IMR-90 (cell line): ENCODE measurements around the gene HUWE1. TPM values are rescaled to one million over a fixed set of nuclear protein-coding genes. Genes with fewer than 3 reads are reported as not detected.

Source experiments
- ATAC-seq: fragments of 200-7000 bp; cut with Tn5 transposase; 2 replicates; pipeline ENCODE4 v1.9.1; 2020; ENCODE audit warnings: low read depth, mild to moderate bottlenecking, moderate library complexity
- BruUV-seq: library from RNA; stranded (reverse); fragments of 400-500 nt; replicated peaks from 2 replicates; lab custom pipeline; 2021; lab: Mats Ljungman, UMichigan
- CTCF ChIA-PET: fragments of 300-600 bp; formaldehyde crosslinking; extraction: SDS; loops from one replicate; lab custom pipeline; 2021; ENCODE audit warnings: antibody characterized with exemption; lab: Yijun Ruan, JAX
- POLR2A ChIA-PET: fragments of 300-600 bp; sonication (Branson Sonifier 250); formaldehyde crosslinking; loops from one replicate; lab custom pipeline; 2022; ENCODE audit warnings: antibody characterized with exemption; ENCODE audit not compliant: unreplicated experiment; lab: Charles Lee
- DNase-seq: peaks from one replicate; pipeline ENCODE4 v3.0.0; 2013
- H2AFZ ChIP-seq: replicated peaks from 2 replicates; pipeline ENCODE3; 2013; ENCODE audit warnings: low read length, mild to moderate bottlenecking; ENCODE audit not compliant: poor library complexity
- H2AK5ac ChIP-seq: 2 replicates; pipeline ENCODE4 v1.6.1; 2013; ENCODE audit warnings: low read depth, low read length, inconsistent platforms
- H2AK9ac ChIP-seq: replicated peaks from 2 replicates; pipeline ENCODE3; 2013; ENCODE audit warnings: mild to moderate bottlenecking, low read depth, low read length, moderate library complexity; ENCODE audit not compliant: poor library complexity
- H2BK120ac ChIP-seq: 2 replicates; pipeline ENCODE4 v1.6.1; 2013; ENCODE audit warnings: low read depth, low read length, inconsistent platforms
- H2BK15ac ChIP-seq: 3 replicates; pipeline ENCODE4 v1.6.1; 2013; ENCODE audit warnings: low read depth, low read length, inconsistent platforms
- H2BK20ac ChIP-seq: 2 replicates; pipeline ENCODE4 v1.6.1; 2013; ENCODE audit warnings: low read depth, mild to moderate bottlenecking, inconsistent platforms, low read length, moderate library complexity
- H2BK5ac ChIP-seq: 2 replicates; pipeline ENCODE4 v1.6.1; 2013; ENCODE audit warnings: mild to moderate bottlenecking, low read depth, low read length, inconsistent platforms; ENCODE audit not compliant: poor library complexity, severe bottlenecking
- H3K14ac ChIP-seq: replicated peaks from 2 replicates; pipeline ENCODE4 v1.6.1; 2013; ENCODE audit warnings: low read depth, low read length, inconsistent platforms
- H3K18ac ChIP-seq: 2 replicates; pipeline ENCODE4 v1.6.1; 2013; ENCODE audit warnings: low read depth, low read length, control low read depth
- H3K23ac ChIP-seq: 2 replicates; pipeline ENCODE4 v1.6.1; 2013; ENCODE audit warnings: low read depth, low read length, inconsistent platforms
- H3K27ac ChIP-seq: 2 replicates; pipeline ENCODE4 v1.5.1; 2013; ENCODE audit warnings: mild to moderate bottlenecking, control low read depth, low read length; ENCODE audit not compliant: insufficient read depth
- H3K27me3 ChIP-seq: 2 replicates; pipeline ENCODE4 v1.6.1; 2013; ENCODE audit warnings: low read length; ENCODE audit not compliant: control insufficient read depth, insufficient read depth
- H3K36me3 ChIP-seq: 2 replicates; pipeline ENCODE4 v1.6.1; 2013; ENCODE audit warnings: low read length, mixed read lengths; ENCODE audit not compliant: control insufficient read depth, insufficient read depth
- H3K4ac ChIP-seq: 2 replicates; pipeline ENCODE4 v1.6.1; 2013; ENCODE audit warnings: low read depth, low read length, inconsistent platforms
- H3K4me1 ChIP-seq: 2 replicates; pipeline ENCODE4 v1.6.1; 2013; ENCODE audit warnings: low read length, mixed read lengths; ENCODE audit not compliant: control insufficient read depth, insufficient read depth
- H3K4me2 ChIP-seq: 2 replicates; pipeline ENCODE4 v1.6.1; 2013; ENCODE audit warnings: low read depth, mild to moderate bottlenecking, control low read depth, low read length, moderate library complexity
- H3K4me3 ChIP-seq: 2 replicates; pipeline ENCODE4 v1.5.1; 2013; ENCODE audit warnings: low read depth, mild to moderate bottlenecking, control low read depth, low read length, moderate library complexity; ENCODE audit not compliant: insufficient read depth
- H3K56ac ChIP-seq: 2 replicates; pipeline ENCODE4 v1.6.1; 2013; ENCODE audit warnings: low read length, inconsistent platforms; ENCODE audit not compliant: insufficient read depth; ENCODE audit errors: extremely low read depth
- H3K79me1 ChIP-seq, 2 experiments: 2 replicates each; pipeline ENCODE4 v1.6.1; 2013; ENCODE audit warnings: low read length in 2 of 2, inconsistent platforms in 1 of 2, low read depth in 1 of 2
- H3K9ac ChIP-seq: 2 replicates; pipeline ENCODE4 v1.6.1; 2013; ENCODE audit warnings: low read depth, low read length, control low read depth
- H3K9me1 ChIP-seq: 2 replicates; pipeline ENCODE4 v1.6.1; 2013; ENCODE audit warnings: low read length, inconsistent platforms; ENCODE audit not compliant: insufficient read depth
- H3K9me3 ChIP-seq: 2 replicates; pipeline ENCODE4 v1.6.1; 2013; ENCODE audit warnings: low read length; ENCODE audit not compliant: control insufficient read depth, insufficient read depth
- H4K20me1 ChIP-seq: 2 replicates; pipeline ENCODE4 v1.6.1; 2013; ENCODE audit warnings: low read length, inconsistent platforms; ENCODE audit not compliant: insufficient read depth
- H4K5ac ChIP-seq: 2 replicates; pipeline ENCODE4 v1.6.1; 2013; ENCODE audit warnings: mild to moderate bottlenecking, low read depth, low read length, control low read depth
- H4K8ac ChIP-seq, 2 experiments: 2 replicates each; pipeline ENCODE4 v1.6.1; 2013; ENCODE audit warnings: low read depth in 2 of 2, low read length in 2 of 2, control low read depth in 1 of 2, inconsistent platforms in 1 of 2
- H4K91ac ChIP-seq: 2 replicates; pipeline ENCODE4 v1.6.1; 2013; ENCODE audit warnings: low read depth, low read length, inconsistent platforms; ENCODE audit not compliant: insufficient read depth
- BHLHE40 ChIP-seq: fragments of 150-350 bp; IDR thresholded peaks from 2 replicates; pipeline ENCODE4 v1.6.1; 2016; ENCODE audit warnings: mild to moderate bottlenecking, low read depth, low read length
- CEBPB ChIP-seq: IDR thresholded peaks from 2 replicates; pipeline ENCODE4 v1.6.1; 2012; ENCODE audit warnings: low read depth, low read length, improper control_type of control experiment
- MXI1 ChIP-seq: IDR thresholded peaks from 2 replicates; pipeline ENCODE4 v1.6.1; 2012; ENCODE audit warnings: low read depth, mild to moderate bottlenecking, low read length, moderate library complexity, borderline replicate concordance
- RAD21 ChIP-seq: IDR thresholded peaks from 2 replicates; pipeline ENCODE4 v1.6.1; 2012; ENCODE audit warnings: low read length, improper control_type of control experiment
- SMC3 ChIP-seq: fragments of 150-350 bp; IDR thresholded peaks from 2 replicates; pipeline ENCODE4 v1.6.1; 2016; ENCODE audit warnings: low read depth, mild to moderate bottlenecking, antibody characterized with exemption, low read length, moderate library complexity
- USF2 ChIP-seq: fragments of 150-350 bp; IDR thresholded peaks from 2 replicates; pipeline ENCODE4 v1.6.1; 2017; ENCODE audit warnings: mild to moderate bottlenecking, antibody characterized with exemption, low read length, low read depth
- WGBS, 2 experiments: methylation state at CpG; one replicate each; pipeline versions ENCODE4 v1.1.5 to v1.1.7; 2013; ENCODE audit warnings: missing lambda C conversion rate in 2 of 2; ENCODE audit not compliant: insufficient read length in 1 of 2; ENCODE audit errors: extremely low coverage in 2 of 2; 5-methylcytosine and 5-hydroxymethylcytosine counted together
- dilution Hi-C: fragments of 300-500 bp; cut with HindIII; formaldehyde crosslinking; loops from one replicate; pipeline ENCODE4 v1.14.3; 2018; ENCODE audit warnings: low sequenced_read_pairs; ENCODE audit not compliant: unreplicated experiment
- in situ Hi-C: fragments of 300-500 bp; cut with MboI; formaldehyde crosslinking; loops from 3 replicates; pipeline ENCODE4 v1.14.3; 2019; ENCODE audit warnings: low sequenced_read_pairs, inconsistent platforms, mixed read lengths
- intact Hi-C: fragments of 100-400 bp; cut with micrococcal nuclease; formaldehyde crosslinking; loops from 2 replicates; pipeline ENCODE4 v1.10.0; 2022
- polyA plus RNA-seq, 3 experiments: library from polyadenylated mRNA; depleted of rRNA; stranded (reverse); fragments of >200 nt; gene quantifications; 2 replicates each; pipeline ENCODE4 v1.2.3, GENCODE V29; 2012; ENCODE audit warnings: low replicate concordance in 1 of 3
- total RNA-seq: library from RNA; depleted of rRNA; stranded (reverse); fragments of >200 nt; gene quantifications from 2 replicates; pipeline ENCODE4 v1.2.3, GENCODE V29; 2012

Gene HUWE1
- total and polyA plus RNA-seq, 2 of the 4 experiments (the other 2 are of a cell fraction): 47.6 to 57.7 TPM

GRCh38 chrX:53616946-53617345, 69.6 kb downstream of the HUWE1 start:
- H3K4ac ChIP-seq: no peak overlapping the region
- no CpG with 5 or more reads among the region's 6 CpGs for WGBS, 2 experiments
- ChIA-PET CTCF (interaction anchor here (1.1 kb wide), 1 partner anchor 15 kb away, joined by 3 read pairs; no protein-coding TSS in a partner anchor), POLR2A (no interaction called here)
- H2AFZ ChIP-seq: no peak overlapping the region
- peaks cover 5% of the 10 kb centered on the region; the same call in 1 of the 2 replicates for H4K20me1 ChIP-seq
- H4K91ac ChIP-seq: no peak overlapping the region
- H3K9me3 ChIP-seq: no peaks in the 10 kb centered on the region
- intact Hi-C loops (loop anchor here (5.0 kb wide), 1 partner anchor 35 kb away; no protein-coding TSS in a partner anchor), dilution Hi-C loops (no loop called here), in situ Hi-C loops (no loop called here)
- no peak overlapping the region for H2AK5ac ChIP-seq
- H3K27ac ChIP-seq: no peak overlapping the region
- no peak overlapping the region for H3K56ac ChIP-seq
- H3K36me3 ChIP-seq: peaks cover 33% of the 10 kb centered on the region
- H3K18ac ChIP-seq: no peak overlapping the region
- no peak overlapping the region for H3K23ac ChIP-seq
- DNase-seq (no peak), ATAC-seq (no peak)
- H3K4me1 ChIP-seq: no peaks in the 10 kb centered on the region
- no peak overlapping the region for H3K14ac ChIP-seq
- H4K5ac ChIP-seq: no peak overlapping the region
- no peak overlapping the region for H2BK120ac ChIP-seq
- no peak overlapping the region for H2BK5ac ChIP-seq
- H3K9ac ChIP-seq: no peak overlapping the region
- H3K4me3 ChIP-seq: no peak overlapping the region
- no peak overlapping the region for H2BK15ac ChIP-seq
- no peak overlapping the region for H2AK9ac ChIP-seq
- TF ChIP-seq RAD21: no peak
- no peak for TF ChIP-seq MXI1
- no peak for TF ChIP-seq USF2
- TF ChIP-seq BHLHE40: no peak
- no peak for TF ChIP-seq SMC3
- TF ChIP-seq CEBPB: no peak
- no peak overlapping the region for H4K8ac ChIP-seq
- no peak overlapping the region for H2BK20ac ChIP-seq
- no peaks in the 10 kb centered on the region; the same call in 1 of the 2 replicates for H3K27me3 ChIP-seq
- no peaks in the 10 kb centered on the region for H3K9me1 ChIP-seq
- H3K4me2 ChIP-seq: no peak overlapping the region
- peaks cover 4 to 8% of the 10 kb centered on the region in 2 experiments; a peak in 3 of 4 replicates for H3K79me1 ChIP-seq
- BruUV-seq: no TSS peak
